HCT116 (cell line): ENCODE results near the gene RPTOR. TPM values are rescaled to one million over a fixed set of nuclear protein-coding genes. Genes with fewer than 3 reads are reported as not detected.

ENCODE experiments used
- ATAC-seq: fragments of 200-7000 bp; cut with Tn5 transposase; 2 replicates; pipeline ENCODE4 v1.9.1; 2020; ENCODE audit warnings: mild to moderate bottlenecking, moderate library complexity
- BruUV-seq: library from RNA; stranded (reverse); fragments of 400-500 nt; replicated peaks from 2 replicates; lab custom pipeline; 2021; lab: Mats Ljungman, UMichigan
- CTCF ChIA-PET: fragments of 300-600 bp; sonication (Branson Sonifier 250); formaldehyde crosslinking; loops from one replicate; lab custom pipeline; 2021; ENCODE audit warnings: antibody characterized with exemption; lab: Charles Lee
- POLR2A ChIA-PET: fragments of 300-600, 350-600 bp; sonication (Branson Sonifier 250); formaldehyde crosslinking; loops from one replicate; lab custom pipeline; 2021; ENCODE audit warnings: antibody characterized with exemption; lab: Charles Lee
- RAD21 ChIA-PET, 2 experiments: fragments of 300-600 bp; sonication (Branson Sonifier 250); formaldehyde crosslinking; loops; one replicate each; lab custom pipeline; 2023; ENCODE audit warnings: low total read pairs in 2 of 2; ENCODE audit not compliant: uncharacterized antibody in 2 of 2, unreplicated experiment in 2 of 2, low non-redundant PET in 1 of 2; lab: Charles Lee
- DNase-seq: peaks from one replicate; pipeline ENCODE4 v3.0.0-alpha.2; 2010; ENCODE audit warnings: low read depth, low spot score
- H2AFZ ChIP-seq: fragments of 200-600 bp; shearing (Covaris generic), sonication (generic); 2 replicates; pipeline ENCODE4 v1.6.1; 2017; ENCODE audit warnings: low read depth, mixed run types, mixed read lengths, antibody characterized with exemption, low read length; ENCODE audit not compliant: poor library complexity, severe bottlenecking
- H3K27ac ChIP-seq: 2 replicates; pipeline ENCODE4 v1.5.1; 2012; ENCODE audit warnings: low read depth, low read length
- H3K27me3 ChIP-seq: fragments of 200-600 bp; sonication (generic); 2 replicates; pipeline ENCODE4 v1.6.1; 2016; ENCODE audit warnings: mixed run types, low read length, mixed read lengths; ENCODE audit not compliant: insufficient read depth
- H3K36me3 ChIP-seq, 2 experiments: fragments of 200-500 bp in 1 of 2; fragments of 200-600 bp in 1 of 2; sonication (Bioruptor generic) in 1 of 2; sonication (generic) in 1 of 2; 2 replicates each; pipeline versions ENCODE4 v1.5.1 to v1.6.1; 2014 to 2016; ENCODE audit warnings: low read length in 2 of 2, inconsistent platforms in 1 of 2, mixed read lengths in 1 of 2, mixed run types in 1 of 2; ENCODE audit not compliant: insufficient read depth in 2 of 2, control insufficient read depth in 1 of 2
- H3K4me1 ChIP-seq, 2 experiments: fragments of 200-600 bp in 1 of 2; sonication (generic) in 1 of 2; 2 replicates each; pipeline versions ENCODE4 v1.5.1 to v1.6.1; 2012 to 2017; ENCODE audit warnings: low read length in 2 of 2, inconsistent platforms in 1 of 2, mild to moderate bottlenecking in 1 of 2, mixed read lengths in 1 of 2, mixed run types in 1 of 2, moderate library complexity in 1 of 2; ENCODE audit not compliant: insufficient read depth in 2 of 2, control insufficient read depth in 1 of 2
- H3K4me2 ChIP-seq: fragments of 200-600 bp; sonication (generic); 2 replicates; pipeline ENCODE4 v1.6.1; 2017; ENCODE audit warnings: mixed run types, low read length, mixed read lengths
- H3K4me3 ChIP-seq, 2 experiments: fragments of 200-600 bp in 1 of 2; sonication (generic) in 1 of 2; replicated peaks in 1 of 2; 2 replicates each; pipeline ENCODE4 v1.5.1; 2011 to 2016; ENCODE audit warnings: low read length in 2 of 2, control low read depth in 1 of 2, low read depth in 1 of 2, mild to moderate bottlenecking in 1 of 2, mixed read lengths in 1 of 2, mixed run types in 1 of 2
- H3K79me2 ChIP-seq: fragments of 200-600 bp; sonication (generic); 2 replicates; pipeline ENCODE4 v1.6.1; 2017; ENCODE audit warnings: mild to moderate bottlenecking, mixed run types, low read length, moderate library complexity, mixed read lengths; ENCODE audit not compliant: insufficient read depth
- H3K9ac ChIP-seq: fragments of 200-600 bp; sonication (generic); 2 replicates; pipeline ENCODE4 v1.6.1; 2016; ENCODE audit warnings: low read length, mixed read lengths
- H3K9me2 ChIP-seq: fragments of 200-600 bp; sonication (generic), shearing (Covaris generic); 2 replicates; pipeline ENCODE4 v1.6.1; 2017; ENCODE audit warnings: mixed run types, mild to moderate bottlenecking, moderate library complexity; ENCODE audit not compliant: insufficient read depth
- H3K9me3 ChIP-seq, 2 experiments: fragments of 200-500 bp in 1 of 2; fragments of 200-600 bp in 1 of 2; sonication (Bioruptor generic) in 1 of 2; sonication (generic) in 1 of 2; 2 replicates each; pipeline ENCODE4 v1.6.1; 2014 to 2017; ENCODE audit warnings: low read length in 2 of 2, mixed read lengths in 2 of 2, inconsistent platforms in 1 of 2, low read depth in 1 of 2, mild to moderate bottlenecking in 1 of 2, mixed run types in 1 of 2, moderate library complexity in 1 of 2; ENCODE audit not compliant: control insufficient read depth in 1 of 2, insufficient read depth in 1 of 2
- H4K20me1 ChIP-seq: fragments of 200-600 bp; sonication (generic), shearing (Covaris generic); 2 replicates; pipeline ENCODE4 v1.6.1; 2017; ENCODE audit warnings: mixed run types, mild to moderate bottlenecking, moderate library complexity; ENCODE audit not compliant: insufficient read depth
- ATF3 ChIP-seq: IDR thresholded peaks from 2 replicates; pipeline ENCODE4 v1.6.1; 2012
- CBX3 ChIP-seq: IDR thresholded peaks from 2 replicates; pipeline ENCODE4 v1.6.1; 2012; ENCODE audit warnings: low read depth
- EGR1 ChIP-seq: IDR thresholded peaks from 2 replicates; pipeline ENCODE4 v1.6.1; 2012; ENCODE audit warnings: low read depth
- MAX ChIP-seq: IDR thresholded peaks from 2 replicates; pipeline ENCODE4 v1.6.1; 2012
- RAD21 ChIP-seq: IDR thresholded peaks from 2 replicates; pipeline ENCODE4 v1.6.1; 2012; ENCODE audit warnings: low read depth, mild to moderate bottlenecking
- SP1 ChIP-seq: IDR thresholded peaks from 2 replicates; pipeline ENCODE4 v1.6.1; 2012; ENCODE audit warnings: low read depth
- SRF ChIP-seq: IDR thresholded peaks from 2 replicates; pipeline ENCODE4 v1.6.1; 2012; ENCODE audit warnings: low read depth
- YY1 ChIP-seq: IDR thresholded peaks from 2 replicates; pipeline ENCODE4 v1.6.1; 2011; ENCODE audit warnings: low read length, low read depth, moderate library complexity, mild to moderate bottlenecking; ENCODE audit not compliant: insufficient replicate concordance; ENCODE audit errors: extremely low read depth
- ZFX ChIP-seq: fragments of 450-650 bp; IDR thresholded peaks from 2 replicates; pipeline ENCODE4 v1.6.1; 2017
- intact Hi-C: fragments of 100-400 bp; cut with micrococcal nuclease; formaldehyde crosslinking; loops from 2 replicates; pipeline ENCODE4 v1.10.0; 2022
- total RNA-seq: library from RNA; stranded (reverse); gene quantifications from one replicate; pipeline ENCODE4 v1.2.1, GENCODE V29; 2021; ENCODE audit not compliant: unreplicated experiment

The RPTOR gene
- total RNA-seq, 1 experiment from 2014 or later: 69.5 TPM

- no peaks in the 10 kb centered on the region for H3K4me1 ChIP-seq
- ChIA-PET CTCF (no interaction called here), RAD21 (no interaction called here), POLR2A (no interaction called here)
- peaks cover 9% of the 10 kb centered on the region; the same call in 1 of the 2 replicates for H4K20me1 ChIP-seq
- H3K9ac ChIP-seq: no peak overlapping the region
- H3K4me2 ChIP-seq: no peak overlapping the region
- no peak overlapping the region for H3K4me3 ChIP-seq
- H3K9me3 ChIP-seq: peaks cover 3 to 4% of the 10 kb centered on the region in 2 experiments; a peak in 2 of 4 replicates
- no peaks in the 10 kb centered on the region for H3K27me3 ChIP-seq
- intact Hi-C loops: no loop called here
- no peak for DNase-seq
- H3K79me2 ChIP-seq: peaks cover 79% of the 10 kb centered on the region
- no peaks in the 10 kb centered on the region for H3K36me3 ChIP-seq
- no peaks in the 10 kb centered on the region for H3K9me2 ChIP-seq
- H3K27ac ChIP-seq: no peak overlapping the region
- TF ChIP-seq SRF: no peak
- no peak for TF ChIP-seq ZFX
- TF ChIP-seq YY1: no peak
- TF ChIP-seq MAX: no peak
- TF ChIP-seq CBX3: no peak
- TF ChIP-seq SP1: no peak
- no peak for TF ChIP-seq EGR1
- no peak for TF ChIP-seq ATF3
- H2AFZ ChIP-seq: no peak overlapping the region
- no peak for ATAC-seq
- BruUV-seq: no TSS peak
Observed at GRCh38 chr17:80662557-80662956, 117.9 kb downstream of the RPTOR start.

GRCh38 chr17:80663781-80664206 is 119.2 kb downstream of the RPTOR start:
- TF ChIP-seq YY1: no peak
- no peak for TF ChIP-seq RAD21
- TF ChIP-seq MAX: no peak
- POLR2A ChIA-PET: no interaction called here
- RAD21 ChIA-PET: no interaction called here
- no peak overlapping the region for H3K4me2 ChIP-seq
- DNase-seq (no peak), ATAC-seq (no peak)
- H3K9me3 ChIP-seq: no peaks in the 10 kb centered on the region
- H2AFZ ChIP-seq: no peak overlapping the region
- no peaks in the 10 kb centered on the region for H3K27me3 ChIP-seq
- no peaks in the 10 kb centered on the region for H3K9me2 ChIP-seq
- H3K36me3 ChIP-seq: no peaks in the 10 kb centered on the region
- H3K79me2 ChIP-seq: peaks cover 79% of the 10 kb centered on the region
- no peak overlapping the region for H3K27ac ChIP-seq
- no peak overlapping the region for H3K9ac ChIP-seq
- peaks cover 4% of the 10 kb centered on the region; the same call in 1 of the 2 replicates for H4K20me1 ChIP-seq
- H3K4me3 ChIP-seq: no peak overlapping the region
- intact Hi-C loops: no loop called here
- CTCF ChIA-PET: no interaction called here
- no peaks in the 10 kb centered on the region; a peak in 1 of 4 replicates for H3K4me1 ChIP-seq
- BruUV-seq: no TSS peak
